Mesodermal cell (in vitro differentiated cells): ENCODE data around the gene GRAMD1B.

ENCODE experiments used
- H3K27ac ChIP-seq: 2 replicates; pipeline ENCODE4 v1.7.0; 2013; ENCODE audit warnings: mild to moderate bottlenecking, low read depth, low read length, moderate library complexity; ENCODE audit not compliant: severe bottlenecking
- H3K36me3 ChIP-seq: 2 replicates; pipeline ENCODE4 v1.7.1; 2013; ENCODE audit warnings: mild to moderate bottlenecking, low read length, moderate library complexity; ENCODE audit not compliant: control insufficient read depth, insufficient read depth
- H3K4me1 ChIP-seq: one replicate; pipeline ENCODE4 v1.7.1; 2013; ENCODE audit warnings: mild to moderate bottlenecking, low read length; ENCODE audit not compliant: insufficient read depth, control insufficient read depth, poor library complexity, severe bottlenecking
- H3K4me3 ChIP-seq: 2 replicates; pipeline ENCODE4 v1.7.0; 2013; ENCODE audit warnings: low read length, control low read depth, mild to moderate bottlenecking; ENCODE audit not compliant: insufficient read depth, poor library complexity, severe bottlenecking; ENCODE audit errors: extremely low read depth
- H3K9me3 ChIP-seq: 2 replicates; pipeline ENCODE4 v1.7.1; 2013; ENCODE audit warnings: mild to moderate bottlenecking, low read length, moderate library complexity; ENCODE audit not compliant: control insufficient read depth
- WGBS, 2 experiments: methylation state at CpG; one replicate each; pipeline ENCODE4 v1.1.5; 2013; ENCODE audit warnings: missing lambda C conversion rate in 2 of 2; ENCODE audit not compliant: insufficient coverage in 2 of 2; 5-methylcytosine and 5-hydroxymethylcytosine counted together

The GRAMD1B gene

GRCh38 chr11:123478352-123478987 is 48.4 kb downstream of the GRAMD1B start:
- 4 to 22% methylated on average over 3 of the region's 5 CpGs for WGBS, 2 experiments
- H3K4me1 ChIP-seq: peaks cover 18% of the 10 kb centered on the region
- H3K27ac ChIP-seq: no peak overlapping the region
- H3K36me3 ChIP-seq: no peaks in the 10 kb centered on the region
- H3K4me3 ChIP-seq: no peak overlapping the region
- H3K9me3 ChIP-seq: no peaks in the 10 kb centered on the region

- 81 to 95% methylated on average over 10 to 12 of the region's 12 CpGs for WGBS, 2 experiments
- peaks cover 12% of the 10 kb centered on the region for H3K4me1 ChIP-seq
- H3K4me3 ChIP-seq: no peak overlapping the region
- H3K27ac ChIP-seq: no peak overlapping the region
- no peaks in the 10 kb centered on the region for H3K9me3 ChIP-seq
- no peaks in the 10 kb centered on the region for H3K36me3 ChIP-seq
Measured at GRCh38 chr11:123479048-123479837, 49.2 kb downstream of the GRAMD1B start.

GRCh38 chr11:123480290-123480815 is 50.3 kb downstream of the GRAMD1B start:
- WGBS, 2 experiments: 89 to 92% methylated on average over 2 to 3 of the region's 4 CpGs
- no peaks in the 10 kb centered on the region for H3K36me3 ChIP-seq
- H3K4me1 ChIP-seq: peaks cover 1% of the 10 kb centered on the region
- H3K9me3 ChIP-seq: no peaks in the 10 kb centered on the region
- no peak overlapping the region for H3K4me3 ChIP-seq
- no peak overlapping the region for H3K27ac ChIP-seq

GRCh38 chr11:123480882-123481281 is 50.8 kb downstream of the GRAMD1B start:
- no peak overlapping the region for H3K27ac ChIP-seq
- WGBS, 2 experiments: 78 to 85% methylated on average over 8 to 9 of the region's 11 CpGs
- no peaks in the 10 kb centered on the region for H3K9me3 ChIP-seq
- no peak overlapping the region for H3K4me3 ChIP-seq
- H3K4me1 ChIP-seq: no peaks in the 10 kb centered on the region
- no peaks in the 10 kb centered on the region for H3K36me3 ChIP-seq

GRCh38 chr11:123481640-123482039 is 51.6 kb downstream of the GRAMD1B start:
- Histone ChIP-seq H3K4me1 (no peaks in the 10 kb centered on the region), H3K36me3 (no peaks in the 10 kb centered on the region), H3K9me3 (no peaks in the 10 kb centered on the region), H3K27ac (no peak overlapping the region), H3K4me3 (no peak overlapping the region)
- WGBS, 2 experiments: 100% methylated on average over 1 of the region's 3 CpGs

- no peak overlapping the region for H3K27ac ChIP-seq
- H3K4me1 ChIP-seq: no peaks in the 10 kb centered on the region
- WGBS, 2 experiments: 79 to 100% methylated on average over 4 of the region's 6 CpGs
- no peaks in the 10 kb centered on the region for H3K9me3 ChIP-seq
- H3K4me3 ChIP-seq: no peak overlapping the region
- no peaks in the 10 kb centered on the region for H3K36me3 ChIP-seq
Measured at GRCh38 chr11:123482218-123482617, 52.1 kb downstream of the GRAMD1B start.

GRCh38 chr11:123483058-123483457 is 53.0 kb downstream of the GRAMD1B start:
- 97 to 100% methylated on average over 3 to 6 of the region's 8 CpGs for WGBS, 2 experiments
- H3K36me3 ChIP-seq: no peaks in the 10 kb centered on the region
- no peaks in the 10 kb centered on the region for H3K9me3 ChIP-seq
- H3K4me3 ChIP-seq: no peak overlapping the region
- H3K27ac ChIP-seq: no peak overlapping the region
- H3K4me1 ChIP-seq: no peaks in the 10 kb centered on the region

GRCh38 chr11:123483466-123483865 is 53.4 kb downstream of the GRAMD1B start:
- Histone ChIP-seq H3K4me1 (no peaks in the 10 kb centered on the region), H3K36me3 (no peaks in the 10 kb centered on the region), H3K9me3 (no peaks in the 10 kb centered on the region), H3K27ac (no peak overlapping the region), H3K4me3 (no peak overlapping the region)
- 100% methylated on average over 1 of the region's 4 CpGs for WGBS, 2 experiments

GRCh38 chr11:123484448-123484847 is 54.4 kb downstream of the GRAMD1B start:
- WGBS, 2 experiments: 89 to 100% methylated on average over 3 to 4 of the region's 8 CpGs
- no peaks in the 10 kb centered on the region for H3K36me3 ChIP-seq

GRCh38 chr11:123487157-123487744 is 57.2 kb downstream of the GRAMD1B start:
- Histone ChIP-seq H3K4me1 (no peaks in the 10 kb centered on the region), H3K9me3 (no peaks in the 10 kb centered on the region)
- WGBS, 2 experiments: 80 to 88% methylated on average over 6 to 7 of the region's 8 CpGs

More at GRCh38 chr11:123484448-123484847, 54.4 kb downstream of the GRAMD1B start:
- Histone ChIP-seq H3K4me1 (no peaks in the 10 kb centered on the region), H3K9me3 (no peaks in the 10 kb centered on the region), H3K4me3 (no peak overlapping the region), H3K27ac (no peak overlapping the region)

More at GRCh38 chr11:123487157-123487744, 57.2 kb downstream of the GRAMD1B start:
- H3K36me3 ChIP-seq: no peaks in the 10 kb centered on the region
- no peak overlapping the region for H3K27ac ChIP-seq
- no peak overlapping the region for H3K4me3 ChIP-seq
